Keratinocyte (primary cell): ENCODE data around the gene CYTH1. TPM values are rescaled to one million over a fixed set of nuclear protein-coding genes. Genes with fewer than 3 reads are reported as not detected.

Source experiments
- DNase-seq: peaks from one replicate; pipeline ENCODE4 v3.0.0-alpha.2; 2011; ENCODE audit warnings: low read depth, missing footprints, low spot score
- FAIRE-seq: peaks from 2 replicates; lab custom pipeline; 2011; peaks lifted over from hg19 to GRCh38; lab: Jason Lieb, UNC
- H2AFZ ChIP-seq: 2 replicates; pipeline ENCODE4 v1.6.0; 2012; ENCODE audit warnings: low read length, control low read depth, inconsistent platforms; ENCODE audit not compliant: control insufficient read depth
- H3K27ac ChIP-seq: 2 replicates; pipeline ENCODE4 v1.5.1; 2011; ENCODE audit warnings: low read length; ENCODE audit not compliant: control insufficient read depth, insufficient read depth
- H3K27me3 ChIP-seq: 3 replicates; pipeline ENCODE4 v1.6.0; 2011; ENCODE audit warnings: low read length; ENCODE audit not compliant: control insufficient read depth, insufficient read depth; ENCODE audit errors: extremely low read depth
- H3K36me3 ChIP-seq, 2 experiments: 2 replicates in 1 of 2; 3 replicates in 1 of 2; pipeline ENCODE4 v1.5.1; 2011; ENCODE audit warnings: low read length in 2 of 2, mild to moderate bottlenecking in 1 of 2; ENCODE audit not compliant: control insufficient read depth in 2 of 2, insufficient read depth in 2 of 2; ENCODE audit errors: extremely low read depth in 1 of 2
- H3K4me1 ChIP-seq: 3 replicates; pipeline ENCODE4 v1.5.1; 2011; ENCODE audit warnings: low read length; ENCODE audit not compliant: control insufficient read depth, insufficient read depth; ENCODE audit errors: extremely low read depth
- H3K4me2 ChIP-seq: 3 replicates; pipeline ENCODE4 v1.6.0; 2011; ENCODE audit warnings: low read depth, low read length; ENCODE audit not compliant: control insufficient read depth, insufficient read depth; ENCODE audit errors: extremely low read depth
- H3K4me3 ChIP-seq, 3 experiments: fragments of 200-600 bp in 1 of 3; sonication (generic) in 1 of 3; 2 replicates in 2 of 3; 3 replicates in 1 of 3; pipeline ENCODE4 v1.5.1; 2011 to 2016; ENCODE audit warnings: low read length in 3 of 3, mild to moderate bottlenecking in 3 of 3, control low read depth in 2 of 3, inconsistent platforms in 1 of 3, low read depth in 1 of 3, mixed read lengths in 1 of 3, mixed run types in 1 of 3, moderate library complexity in 1 of 3; ENCODE audit not compliant: control insufficient read depth in 2 of 3, insufficient read depth in 2 of 3; ENCODE audit errors: extremely low read depth in 1 of 3
- H3K79me2 ChIP-seq: 2 replicates; pipeline ENCODE4 v1.6.0; 2012; ENCODE audit warnings: low read length; ENCODE audit not compliant: control insufficient read depth, insufficient read depth
- H3K9ac ChIP-seq: 3 replicates; pipeline ENCODE4 v1.6.0; 2011; ENCODE audit warnings: low read length; ENCODE audit not compliant: control insufficient read depth, insufficient read depth; ENCODE audit errors: extremely low read depth
- H3K9me1 ChIP-seq: 3 replicates; pipeline ENCODE4 v1.6.0; 2011; ENCODE audit warnings: low read length; ENCODE audit not compliant: control insufficient read depth, insufficient read depth; ENCODE audit errors: extremely low read depth
- H3K9me3 ChIP-seq: 2 replicates; pipeline ENCODE4 v1.5.1; 2012; ENCODE audit warnings: low read depth, low read length; ENCODE audit not compliant: control insufficient read depth
- H4K20me1 ChIP-seq: 3 replicates; pipeline ENCODE4 v1.6.0; 2011; ENCODE audit warnings: low read length; ENCODE audit not compliant: control insufficient read depth, insufficient read depth; ENCODE audit errors: extremely low read depth
- CTCF ChIP-seq, 3 experiments: IDR thresholded peaks in 1 of 3; conservative IDR thresholded peaks in 1 of 3; optimal IDR thresholded peaks in 1 of 3; 2 replicates in 2 of 3; 3 replicates in 1 of 3; pipeline versions ENCODE3 to v1.5.1; 2011; ENCODE audit warnings: low read length in 3 of 3, mild to moderate bottlenecking in 3 of 3, moderate library complexity in 2 of 3, control low read depth in 1 of 3, inconsistent platforms in 1 of 3; ENCODE audit not compliant: insufficient read depth in 2 of 3; ENCODE audit errors: extremely low read depth in 1 of 3
- EZH2 ChIP-seq: IDR thresholded peaks from one replicate; pipeline ENCODE4 v1.6.1; 2012; ENCODE audit warnings: inconsistent platforms, mild to moderate bottlenecking, low read length, moderate library complexity
- dilution Hi-C: fragments of 300-500 bp; cut with MboI; formaldehyde crosslinking; loops from one replicate; pipeline ENCODE4 v1.7.0; 2020; ENCODE audit warnings: low sequenced_read_pairs; ENCODE audit not compliant: extremely low pct_ligation_motif_present
- polyA plus RNA-seq, 5 experiments: library from polyadenylated mRNA; depleted of rRNA in 3 of 5; stranded (reverse) in 3 of 5; stranded (forward) in 1 of 5; unstranded in 1 of 5; fragments of >200 nt; gene quantifications; 1 replicate in 1 of 5; 2 replicates in 3 of 5; 3 replicates in 1 of 5; pipeline versions ENCODE4 v1.2.1 to v1.2.3, GENCODE V29; 2011 to 2012; ENCODE audit warnings: missing spikeins in 2 of 5, low read depth in 1 of 5, low replicate concordance in 1 of 5

CYTH1 gene
- polyA plus RNA-seq, 1 donor (not counting 4 experiments of a cell fraction or from before 2014, with no cell fraction given) = 28.3 TPM

GRCh38 chr17:78643326-78643725 is 138.7 kb downstream of the CYTH1 start:
- no peaks in the 10 kb centered on the region for H3K36me3 ChIP-seq
- dilution Hi-C loops = no loop called here
- DNase-seq = no peak
- H2AFZ ChIP-seq = no peak overlapping the region
- no peaks in the 10 kb centered on the region for H4K20me1 ChIP-seq
- H3K4me1 ChIP-seq = no peaks in the 10 kb centered on the region
- no peaks in the 10 kb centered on the region for H3K9me3 ChIP-seq
- H3K4me3 ChIP-seq = no peak overlapping the region
- no peak overlapping the region for H3K27ac ChIP-seq
- no peak overlapping the region for H3K4me2 ChIP-seq
- H3K79me2 ChIP-seq = no peaks in the 10 kb centered on the region
- no peaks in the 10 kb centered on the region for H3K9me1 ChIP-seq
- H3K9ac ChIP-seq = no peak overlapping the region
- no peak for FAIRE-seq
- TF ChIP-seq CTCF (optimal IDR thresholded peaks at IDR 0.05 in 1 of 3, IDR thresholded peaks at IDR 0.05 in 1 of 3, conservative IDR thresholded peaks at IDR 0.05 in 1 of 3; ENCODE audit: extremely low read depth in 1 of 3, insufficient read depth in 2 of 3, low read length in 3 of 3) (no peak), EZH2 (no peak)
- H3K27me3 ChIP-seq = no peaks in the 10 kb centered on the region

- H4K20me1 ChIP-seq = no peaks in the 10 kb centered on the region
- no peak overlapping the region for H3K4me2 ChIP-seq
- dilution Hi-C loops = no loop called here
- FAIRE-seq = no peak
- no peaks in the 10 kb centered on the region for H3K9me1 ChIP-seq
- H2AFZ ChIP-seq = no peak overlapping the region
- H3K4me1 ChIP-seq = no peaks in the 10 kb centered on the region
- no peaks in the 10 kb centered on the region for H3K9me3 ChIP-seq
- no peak overlapping the region for H3K9ac ChIP-seq
- DNase-seq = no peak
- no peaks in the 10 kb centered on the region for H3K79me2 ChIP-seq
- H3K27ac ChIP-seq = no peak overlapping the region
- no peaks in the 10 kb centered on the region for H3K27me3 ChIP-seq
- no peak for TF ChIP-seq EZH2
- no peak for TF ChIP-seq CTCF (optimal IDR thresholded peaks at IDR 0.05 in 1 of 3, IDR thresholded peaks at IDR 0.05 in 1 of 3, conservative IDR thresholded peaks at IDR 0.05 in 1 of 3; ENCODE audit: extremely low read depth in 1 of 3, insufficient read depth in 2 of 3, low read length in 3 of 3)
- H3K4me3 ChIP-seq = no peak overlapping the region
- H3K36me3 ChIP-seq = no peaks in the 10 kb centered on the region
These were observed 139.4 kb downstream of the CYTH1 start for GRCh38 chr17:78642707-78643106.
